Measurements from ENCODE around the gene MAP1S.
"Not testable (repeated sequence)": the region's sequence is repeated elsewhere in the genome, so short reads cannot be mapped to it uniquely, and the experiment has no call there.

MAP1S gene

DNA sequence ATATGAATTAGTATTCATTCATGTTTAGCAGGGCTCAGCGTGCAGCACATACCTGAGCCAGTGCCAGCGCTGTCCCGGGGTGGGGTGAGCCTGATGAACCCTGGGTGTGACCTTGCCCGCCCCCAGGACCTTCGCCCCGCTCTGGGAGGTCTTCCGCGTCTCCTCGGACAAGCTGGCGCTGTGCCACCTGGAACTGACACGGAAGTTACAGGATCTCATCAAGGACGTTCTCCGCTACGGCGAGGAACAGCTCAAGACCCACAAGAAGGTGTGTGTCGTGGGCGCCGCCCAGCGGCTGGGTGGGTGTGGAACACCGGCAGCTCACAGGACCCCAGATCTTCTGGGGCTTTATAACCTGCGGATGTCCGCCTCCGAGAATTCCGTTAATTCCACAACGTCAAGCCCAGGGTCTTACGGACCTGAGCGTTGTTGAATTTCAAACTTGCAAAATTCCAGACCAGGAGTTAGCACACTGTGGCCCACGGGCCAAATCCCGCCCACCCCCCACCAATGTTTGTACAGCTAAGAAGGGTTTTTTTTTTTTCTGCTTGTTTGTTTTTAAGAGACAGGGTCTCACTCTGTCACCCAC lies 47.4 kb downstream of the MAP1S start:
- peak in 1 of 4 experiments; percentile 19 for DNase-seq

GRCh38 chr19:17767559-17767958 lies 48.3 kb downstream of the MAP1S start:
- DNase-seq, result no peak

GRCh38 chr19:17770613-17771012 lies 51.3 kb downstream of the MAP1S start:
- DNase-seq, result no peak

DNA sequence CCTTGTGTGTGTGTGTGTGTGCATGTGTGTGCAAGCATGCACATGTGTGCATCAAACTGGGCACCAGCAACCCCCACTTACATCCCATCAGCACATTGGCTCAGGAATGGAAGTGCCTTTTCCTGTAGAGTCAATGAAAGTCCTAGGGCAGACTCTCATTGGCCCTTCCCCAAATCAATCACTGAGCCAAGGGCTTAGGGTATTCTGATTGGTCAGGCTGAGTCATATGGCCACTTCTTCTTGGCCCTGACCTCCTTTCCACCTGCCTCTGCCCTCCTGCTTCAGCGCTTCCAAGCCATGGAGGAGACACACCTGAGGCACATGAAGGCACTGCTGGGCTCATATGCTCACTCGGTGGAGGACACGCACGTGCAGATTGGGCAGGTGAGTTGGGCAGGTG lies 52.9 kb downstream of the MAP1S start:
- no peak for DNase-seq

- no peak for DNase-seq
Observed at GRCh38 chr19:17775245-17775927, 56.1 kb downstream of the MAP1S start.

DNA sequence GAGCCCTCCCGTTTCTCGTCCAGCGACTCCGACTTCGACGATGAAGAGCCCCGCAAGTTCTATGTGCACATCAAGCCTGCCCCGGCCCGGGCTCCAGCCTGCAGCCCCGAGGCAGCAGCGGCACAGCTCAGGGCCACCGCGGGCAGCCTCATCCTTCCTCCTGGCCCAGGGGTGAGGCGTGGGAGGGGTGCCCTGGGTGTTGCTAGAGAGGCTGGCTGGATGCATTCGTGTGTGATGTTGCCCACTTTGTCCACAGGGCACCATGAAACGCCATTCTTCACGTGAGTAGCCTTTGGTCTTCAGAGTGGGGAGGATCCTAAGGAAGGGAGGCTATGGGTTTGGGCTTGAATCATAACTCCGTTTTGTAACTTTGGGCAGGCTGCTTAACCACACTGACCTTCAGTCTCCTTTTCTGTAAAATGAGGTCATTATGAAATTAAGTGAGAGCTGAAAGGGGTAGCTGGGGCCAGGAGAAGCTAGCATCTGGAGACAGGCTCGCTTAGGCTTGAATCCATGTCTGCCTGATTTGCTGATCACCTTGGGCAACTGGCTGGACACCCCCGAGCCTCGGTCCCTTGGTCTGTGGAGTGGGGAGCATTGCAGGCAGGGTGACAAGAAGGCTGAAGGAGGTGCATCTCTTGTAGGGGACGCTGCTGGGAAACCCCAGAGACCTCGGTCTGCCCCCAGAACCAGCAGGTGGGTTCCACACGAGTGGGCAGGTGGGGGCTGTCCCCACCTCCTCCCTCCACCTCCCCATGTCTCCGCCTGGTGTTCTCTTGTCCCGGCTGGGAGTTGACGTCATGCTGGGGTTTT lies 56.9 kb downstream of the MAP1S start:
- no peak for DNase-seq

DNA sequence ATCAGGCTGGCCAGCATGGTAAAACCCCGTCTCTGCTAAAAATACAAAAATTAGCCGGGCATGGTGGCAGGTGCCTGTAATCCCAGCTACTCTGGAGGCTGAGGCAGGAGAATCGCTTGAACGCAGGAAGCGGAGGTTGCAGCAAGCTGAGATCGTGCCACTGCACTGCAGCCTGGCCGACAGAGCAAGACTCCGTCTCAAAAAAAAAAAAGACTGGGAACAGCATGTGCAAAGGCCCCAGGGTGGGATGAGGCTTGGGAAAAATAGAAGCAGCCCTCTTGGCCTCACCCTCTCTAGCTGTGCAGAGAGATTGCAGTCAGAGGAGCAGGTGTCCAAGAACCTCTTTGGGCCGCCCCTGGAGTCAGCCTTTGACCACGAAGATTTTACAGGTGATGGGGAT lies 58.6 kb downstream of the MAP1S start:
- not testable (repeated sequence) for DNase-seq

DNA sequence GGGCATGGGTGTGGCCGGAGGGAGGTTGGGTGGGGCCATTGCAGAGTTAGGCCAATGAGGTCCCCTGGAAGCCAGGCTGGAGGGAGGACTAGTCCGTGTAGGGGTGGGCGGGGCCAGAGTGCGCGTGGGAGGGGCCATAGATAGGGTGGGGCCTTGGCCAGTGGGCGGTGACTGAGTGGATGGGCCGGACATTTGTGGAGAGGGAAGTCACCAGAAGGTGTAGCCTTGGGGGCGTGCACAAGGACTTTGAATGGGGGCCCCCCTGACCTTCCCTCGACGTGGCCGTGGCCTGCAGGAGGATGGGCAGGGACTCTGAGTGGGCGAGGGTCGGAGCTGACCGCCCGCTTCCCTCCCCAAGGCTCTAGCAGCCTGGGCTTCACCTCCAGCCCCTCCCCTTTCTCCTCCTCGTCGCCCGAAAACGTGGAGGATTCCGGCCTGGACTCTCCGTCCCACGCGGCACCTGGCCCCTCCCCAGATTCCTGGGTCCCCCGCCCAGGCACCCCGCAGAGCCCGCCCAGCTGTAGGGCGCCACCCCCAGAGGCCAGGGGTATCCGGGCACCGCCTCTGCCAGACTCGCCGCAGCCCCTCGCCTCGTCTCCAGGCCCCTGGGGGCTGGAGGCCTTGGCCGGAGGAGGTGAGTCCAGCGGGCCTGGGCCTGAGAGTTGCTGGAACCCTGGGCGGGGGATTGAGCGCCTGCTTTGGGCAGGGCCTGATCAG lies 59.1 kb downstream of the MAP1S start:
- peak in 1 of 4 experiments; percentile 22 for DNase-seq

- no peak for DNase-seq
Observed at GRCh38 chr19:17778968-17779929, 60.0 kb downstream of the MAP1S start.

- DNase-seq, result no peak
Observed at GRCh38 chr19:17780781-17781180, 61.5 kb downstream of the MAP1S start.

DNA sequence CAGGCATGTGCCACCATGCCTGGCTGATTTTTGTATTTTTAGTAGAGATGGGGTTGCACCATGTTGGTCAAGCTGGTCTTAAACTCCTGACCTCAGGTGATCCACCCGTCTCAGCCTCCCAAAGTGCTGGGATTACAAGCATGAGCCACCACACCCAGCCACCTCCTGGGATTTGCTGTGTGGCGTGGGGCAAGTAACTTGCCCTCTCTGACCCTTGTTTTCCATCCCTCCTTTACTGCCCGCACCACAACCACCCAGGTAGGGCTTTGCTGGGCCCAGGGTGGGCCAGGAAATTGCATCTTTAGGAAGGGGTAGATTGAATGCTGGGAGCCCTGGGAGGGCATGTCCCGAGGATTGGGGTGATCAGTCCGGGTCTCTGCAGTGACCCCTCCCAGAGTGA lies 64.4 kb downstream of the MAP1S start:
- not testable (repeated sequence) for DNase-seq
